ENCODE results near the gene GNAT3.
A peak's percentile ranks its signal among the peaks of the same experiment; 100 is the strongest.

GNAT3 gene

GRCh38 chr7:80499350-80499953 lies 12.4 kb downstream of the GNAT3 start:
- no peak for DNase-seq

GRCh38 chr7:80498481-80499349 lies 13.1 kb downstream of the GNAT3 start:
- no peak for DNase-seq

- DNase-seq: no peak
Observed at GRCh38 chr7:80496586-80496985, 15.3 kb downstream of the GNAT3 start.

- no peak for DNase-seq
Observed at GRCh38 chr7:80493121-80493849, 18.6 kb downstream of the GNAT3 start.

- no peak for DNase-seq
Observed at GRCh38 chr7:80491462-80491861, 20.4 kb downstream of the GNAT3 start.

- no peak for DNase-seq
Observed at GRCh38 chr7:80488851-80489370, 23.0 kb downstream of the GNAT3 start.

GRCh38 chr7:80488406-80488805 lies 23.5 kb downstream of the GNAT3 start:
- no peak for DNase-seq

- no peak for DNase-seq
Observed at GRCh38 chr7:80485721-80486120, 26.1 kb downstream of the GNAT3 start.

- DNase-seq: no peak
Observed at GRCh38 chr7:80482950-80483349, 28.9 kb downstream of the GNAT3 start.

GRCh38 chr7:80481196-80481884 lies 30.5 kb downstream of the GNAT3 start:
- DNase-seq: no peak

GRCh38 chr7:80480566-80480965 lies 31.3 kb downstream of the GNAT3 start:
- DNase-seq: no peak

GRCh38 chr7:80478683-80479082 lies 33.2 kb downstream of the GNAT3 start:
- no peak for DNase-seq

- peak; percentile 53 for DNase-seq
Observed at GRCh38 chr7:80476035-80476434, 35.8 kb downstream of the GNAT3 start.

- DNase-seq: no peak
Observed at GRCh38 chr7:80475383-80475782, 36.5 kb downstream of the GNAT3 start.

GRCh38 chr7:80473751-80474150 lies 38.1 kb downstream of the GNAT3 start:
- DNase-seq: no peak

- no peak for DNase-seq
Observed at GRCh38 chr7:80472491-80473200, 39.2 kb downstream of the GNAT3 start.

- DNase-seq: no peak
Observed at GRCh38 chr7:80468931-80469714, 42.7 kb downstream of the GNAT3 start.

GRCh38 chr7:80467069-80467468 lies 44.8 kb downstream of the GNAT3 start:
- DNase-seq: no peak

GRCh38 chr7:80466636-80467035 lies 45.2 kb downstream of the GNAT3 start:
- DNase-seq: no peak

GRCh38 chr7:80464211-80464610 lies 47.7 kb downstream of the GNAT3 start:
- DNase-seq: no peak

- no peak for DNase-seq
Observed at GRCh38 chr7:80463272-80463920, 48.5 kb downstream of the GNAT3 start.
